ENCODE measurements around the gene AUTS2. TPM values are rescaled to one million over a fixed set of nuclear protein-coding genes. Genes with fewer than 3 reads are reported as not detected.

Gene AUTS2
- total and polyA plus RNA-seq, 2 of the 8 experiments (the other 6 are each of a cell fraction or from before 2014, with no cell fraction given), result 25.9 to 101 TPM

DNA sequence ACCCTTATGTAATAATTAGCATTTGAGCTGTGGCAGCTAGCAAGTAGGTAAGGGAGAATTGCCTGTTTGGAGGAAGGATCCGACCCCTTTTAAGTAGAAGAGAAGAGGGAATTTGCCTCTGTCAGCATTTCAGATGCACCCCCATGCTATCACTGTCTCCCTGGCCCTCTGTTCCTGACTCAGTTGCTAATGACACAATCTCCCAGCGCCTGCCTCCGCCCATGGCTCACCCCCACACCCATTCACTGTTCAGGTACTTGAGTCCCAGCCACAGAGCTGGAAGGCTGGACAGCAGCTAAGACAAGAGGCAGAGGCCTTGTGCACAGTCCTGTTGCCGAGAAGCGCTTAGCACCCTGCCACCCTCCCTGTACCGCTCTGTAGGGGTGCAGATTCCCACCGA lies 1021.4 kb downstream of the AUTS2 start:
- CTCF ChIA-PET (ENCODE audit: partially characterized antibody), result interaction anchor here (0.7 to 1.8 kb wide), 7 partner anchors 15 to 100 kb away, joined by 3 to 4 read pairs (median 4); no protein-coding TSS in a partner anchor

More for the DNA sequence above, 1021.4 kb downstream of the AUTS2 start:
- Histone ChIP-seq H2BK12ac (ENCODE audit: low read depth, low read length) (peak overlapping the region; percentile 94; the same call in 1 of the 2 replicates), H4K91ac (replicated peaks; ENCODE audit: insufficient read length, low read length) (peak overlapping the region; percentile 89), H3K79me1 (ENCODE audit: low read depth, low read length) (no peaks in the 10 kb centered on the region), H2BK5ac (ENCODE audit: low read depth, low read length) (0 out of 2 replicates have a peak overlapping the region, but pooled peaks have one; percentile 40), H4K5ac (ENCODE audit: insufficient read length, low read depth, low read length) (no peak overlapping the region), H3K27ac (ENCODE audit: low read depth, low read length) (no peak overlapping the region), H3K27me3 (replicated peaks in 1 of 4; ENCODE audit: control insufficient read depth in 3 of 4, extremely low read depth in 1 of 4, insufficient read depth in 3 of 4, low read length in 3 of 4) (peaks cover 0 to 7% (median 0%) of the 10 kb centered on the region in 4 experiments; a peak in 3 of 7 replicates), H2AFZ (ENCODE audit: low read length) (no peak overlapping the region), H3K14ac (ENCODE audit: insufficient read length) (no peak overlapping the region), H3K56ac (replicated peaks; ENCODE audit: insufficient read length, low read depth, low read length) (no peak overlapping the region), H2BK120ac (replicated peaks; ENCODE audit: low read depth, low read length) (no peak overlapping the region), H2BK15ac (ENCODE audit: low read length) (peak overlapping the region; percentile 46; the same call in 1 of the 2 replicates), H4K8ac (ENCODE audit: extremely low read depth, insufficient read depth, low read length) (peak overlapping the region; percentile 62), H3K4me3 (ENCODE audit: extremely low read depth in 1 of 4, insufficient read depth in 2 of 4, low read depth in 3 of 4, low read length in 4 of 4) (peak overlapping the region in 2 of 4 experiments; percentile 2 to 30; a peak in 2 of 8 replicates), H3K9ac (replicated peaks in 1 of 4; ENCODE audit: extremely low read depth in 1 of 4, low read depth in 3 of 4, low read length in 3 of 4) (peak overlapping the region in 1 of 4 experiments; percentile 14; a peak in 2 of 7 replicates), H3K9me3 (ENCODE audit: insufficient read depth in 2 of 2, low read depth in 1 of 2, low read length in 1 of 2) (no peaks in the 10 kb centered on the region), H3K4me1 (replicated peaks in 1 of 4; ENCODE audit: control insufficient read depth in 3 of 4, insufficient read depth in 4 of 4, low read length in 3 of 4) (peaks cover 6 to 21% (median 14%) of the 10 kb centered on the region in 4 experiments), H3K79me2 (ENCODE audit: control insufficient read depth in 1 of 2, insufficient read depth in 2 of 2, low read length in 2 of 2) (no peaks in the 10 kb centered on the region), H3K18ac (ENCODE audit: extremely low read depth, low read length) (peak overlapping the region; percentile 64; the same call in 1 of the 2 replicates), H4K20me1 (replicated peaks in 1 of 2; ENCODE audit: control insufficient read depth in 1 of 2, insufficient read depth in 2 of 2, low read length in 2 of 2) (no peaks in the 10 kb centered on the region), H2AK5ac (ENCODE audit: low read depth, low read length) (peak overlapping the region; percentile 45; the same call in 1 of the 2 replicates), H3K4ac (replicated peaks; ENCODE audit: insufficient read length, low read depth, low read length) (no peak overlapping the region), H2BK20ac (ENCODE audit: low read length) (0 out of 2 replicates have a peak overlapping the region, but pooled peaks have one; percentile 48), H3K23ac (ENCODE audit: insufficient read length) (no peak overlapping the region), H3K4me2 (ENCODE audit: insufficient read depth in 1 of 2, low read depth in 2 of 2, low read length in 2 of 2) (peak overlapping the region; percentile 38 to 50), H3K36me3 (ENCODE audit: control insufficient read depth in 2 of 4, insufficient read depth in 4 of 4, low read length in 3 of 4) (no peaks in the 10 kb centered on the region), H3K23me2 (ENCODE audit: low read depth, low read length) (no peaks in the 10 kb centered on the region)
- FAIRE-seq (no peak), DNase-seq (ENCODE audit: low read depth in 1 of 2, low spot score in 2 of 2) (no peak)
- WGBS, 2 experiments (ENCODE audit: extremely low coverage in 1 of 2, insufficient coverage in 1 of 2, insufficient read length in 1 of 2, insufficient replicate concordance in 2 of 2, low coverage in 1 of 2, low lambda C conversion rate in 2 of 2, missing lambda C conversion rate in 1 of 2), result 60% methylated on average over 7 of the region's 7 CpGs; no CpG with 5 or more reads in 1 of the 2 experiments
- TF ChIP-seq BRCA1 (IDR thresholded peaks at IDR 0.05; ENCODE audit: low read depth, low read length) (no peak), SUZ12 (IDR thresholded peaks at IDR 0.05; ENCODE audit: low read length) (no peak), EGR1 (IDR thresholded peaks at IDR 0.05; ENCODE audit: borderline replicate concordance, low read depth, low read length) (no peak), MAFK (IDR thresholded peaks at IDR 0.05; ENCODE audit: low read depth, low read length) (peak; percentile 85), FOSL1 (IDR thresholded peaks at IDR 0.05; ENCODE audit: insufficient read depth, low read depth, low read length) (no peak), RNF2 (IDR thresholded peaks at IDR 0.05; ENCODE audit: borderline replicate concordance, low read depth, low read length, missing control alignments, poor library complexity, severe bottlenecking) (no peak), POU5F1 (IDR thresholded peaks at IDR 0.05; ENCODE audit: low read depth, low read length) (no peak), GABPA (IDR thresholded peaks at IDR 0.05; ENCODE audit: borderline replicate concordance, insufficient read depth, low read length) (no peak)
- POLR2A ChIA-PET (ENCODE audit: partially characterized antibody), result interaction anchor here (0.9 to 1.7 kb wide), 6 partner anchors 10 to 37 kb away, joined by 3 to 7 read pairs (median 3); no protein-coding TSS in a partner anchor
